CD4-positive, CD25-positive, alpha-beta regulatory T cell (primary cell): ENCODE data around the gene RBM19. TPM values are rescaled to one million over a fixed set of nuclear protein-coding genes. Genes with fewer than 3 reads are reported as not detected.

Experiments
- ATAC-seq, 2 donors: fragments of 150-1000 bp; cut with Tn5 transposase; one replicate each; pipeline ENCODE4 v1.10.0; 2021; ENCODE audit warnings: low read depth in 2 of 2, moderate number of reproducible peaks in 2 of 2, moderate library complexity in 1 of 2
- DNase-seq, 3 donors: peaks; one replicate each; pipeline versions ENCODE4 v3.0.0 to v3.0.0-alpha.2; 2012 to 2022; ENCODE audit warnings: mixed read lengths in 1 of 3
- H3K27ac ChIP-seq: one replicate; pipeline ENCODE4 v1.7.0; 2013; ENCODE audit warnings: mild to moderate bottlenecking, low read length; ENCODE audit not compliant: insufficient read depth, poor library complexity, severe bottlenecking
- H3K27me3 ChIP-seq: one replicate; pipeline ENCODE4 v1.7.0; 2013; ENCODE audit warnings: low read length; ENCODE audit not compliant: control insufficient read depth, insufficient read depth
- H3K36me3 ChIP-seq: one replicate; pipeline ENCODE4 v1.7.0; 2013; ENCODE audit warnings: mild to moderate bottlenecking, low read length, moderate library complexity; ENCODE audit not compliant: control insufficient read depth, insufficient read depth
- H3K4me1 ChIP-seq: 2 replicates; pipeline ENCODE4 v1.7.0; 2013; ENCODE audit warnings: mild to moderate bottlenecking, low read length; ENCODE audit not compliant: insufficient read depth, control insufficient read depth, poor library complexity, severe bottlenecking
- H3K4me3 ChIP-seq: one replicate; pipeline ENCODE4 v1.7.0; 2013; ENCODE audit warnings: low read depth, mild to moderate bottlenecking, low read length, moderate library complexity
- H3K9me3 ChIP-seq, 2 experiments: 1 replicate in 1 of 2; 2 replicates in 1 of 2; pipeline ENCODE4 v1.7.0; 2013; ENCODE audit warnings: low read length in 2 of 2, mild to moderate bottlenecking in 1 of 2, moderate library complexity in 1 of 2; ENCODE audit not compliant: control insufficient read depth in 2 of 2
- H3K27ac Mint-ChIP-seq, 3 donors: one replicate each; pipeline ENCODE4 v1.8.0; 2020 to 2022; ENCODE audit warnings: mild to moderate bottlenecking in 3 of 3, mixed read lengths in 3 of 3, moderate library complexity in 2 of 3
- H3K27me3 Mint-ChIP-seq: one replicate; pipeline ENCODE4 v1.8.0; 2022; ENCODE audit warnings: mild to moderate bottlenecking, mixed read lengths
- H3K36me3 Mint-ChIP-seq: one replicate; pipeline ENCODE4 v1.8.0; 2020; ENCODE audit warnings: mixed read lengths
- H3K4me1 Mint-ChIP-seq, 4 donors: one replicate each; pipeline ENCODE4 v1.8.0; 2020 to 2022; ENCODE audit warnings: mixed read lengths in 4 of 4, mild to moderate bottlenecking in 1 of 4
- H3K4me3 Mint-ChIP-seq, 4 donors: one replicate each; pipeline ENCODE4 v1.8.0; 2020 to 2022; ENCODE audit warnings: mild to moderate bottlenecking in 4 of 4, mixed read lengths in 4 of 4, moderate library complexity in 3 of 4
- H3K9me3 Mint-ChIP-seq, 7 donors: one replicate each; pipeline ENCODE4 v1.8.0; 2020 to 2022; ENCODE audit warnings: mixed read lengths in 7 of 7, mild to moderate bottlenecking in 3 of 7, moderate library complexity in 2 of 7
- polyA plus RNA-seq, 4 donors: library from polyadenylated mRNA; unstranded; fragments of 300-500 nt; fragmentation: Illumina TruSeq; gene quantifications; one replicate each; pipeline ENCODE4 v1.2.3, GENCODE V29; 2021
- total RNA-seq: library from RNA; stranded (reverse); gene quantifications from one replicate; pipeline ENCODE4 v1.2.3, GENCODE V29; 2022

RBM19 gene
- total RNA-seq = 66.2 TPM
- 1 to 10 TPM; 6.3 to 8.3 (median 6.8) TPM for polyA plus RNA-seq

DNA sequence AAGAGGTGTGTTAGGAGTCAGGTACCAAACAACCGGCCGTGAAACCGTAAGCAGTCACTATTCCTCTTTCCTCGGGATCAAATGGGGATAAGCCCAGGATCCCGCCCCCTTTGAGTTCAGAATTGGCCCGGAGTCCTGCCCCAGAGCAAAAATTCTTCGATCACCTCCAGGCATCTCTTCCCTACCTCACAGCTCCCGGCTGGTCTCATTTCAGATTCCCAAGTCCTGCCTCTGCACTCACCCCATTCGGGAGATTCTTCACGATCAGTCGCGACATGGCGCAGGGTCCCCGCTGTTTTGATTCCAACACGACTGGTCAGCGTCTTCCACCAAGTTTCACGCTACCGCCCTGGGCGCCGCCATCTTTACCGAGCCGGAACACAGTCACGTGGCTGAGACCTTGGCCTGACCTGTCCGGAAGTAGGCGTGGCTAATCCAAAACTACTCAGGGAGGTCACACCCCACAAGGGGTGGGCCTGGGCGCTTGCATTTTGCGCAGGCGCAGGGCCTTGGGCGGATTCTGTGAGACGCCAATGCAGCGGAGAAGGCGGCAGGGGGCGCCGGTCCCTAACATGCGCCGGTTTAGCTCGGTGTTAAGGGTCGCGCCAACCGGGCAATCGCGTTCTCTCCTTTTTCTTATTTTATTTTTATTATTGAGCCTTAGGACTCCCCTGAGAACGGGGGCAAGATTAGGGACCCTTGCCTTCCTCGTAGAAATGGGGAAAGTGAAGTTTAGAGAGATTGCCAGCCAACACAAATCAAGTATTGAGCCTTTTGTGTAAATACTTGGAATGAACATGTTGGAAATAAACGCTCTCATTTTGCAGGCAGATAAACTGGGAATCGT lies at the start of gene RBM19:
RBM19 (minus strand) TSS at position 375 of the 847 bp plus-strand sequence; CDS start at position 277, 98 bp downstream.
- H3K27ac ChIP-seq = no peak within 1 kb of the TSS
- peak; percentile 96 to 98 (median 98) for DNase-seq

DNA sequence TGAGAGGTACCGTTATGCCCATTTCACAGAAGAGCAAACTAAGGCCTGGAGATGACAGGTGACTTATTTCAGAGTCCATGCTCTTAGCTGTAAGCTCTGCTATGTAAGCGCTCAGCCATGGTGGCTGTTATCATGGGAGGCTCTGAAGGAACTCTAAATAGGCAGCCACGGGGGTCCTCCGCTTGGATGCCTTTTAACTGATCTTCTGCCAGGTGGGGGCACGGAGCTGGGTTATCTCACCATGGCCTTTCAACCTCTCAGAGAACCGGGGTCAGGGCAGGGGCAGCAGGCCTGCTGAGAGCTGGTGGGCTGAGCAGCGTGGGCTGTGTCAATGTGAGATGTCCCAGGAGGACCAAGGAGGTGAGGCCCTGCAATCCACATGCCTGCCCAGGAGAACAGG lies 49.7 kb upstream of the RBM19 start:
- no peaks in the 10 kb centered on the region for H3K9me3 ChIP-seq
- DNase-seq (no peak), ATAC-seq (no peak)
- H3K9me3 Mint-ChIP-seq = peaks cover 0 to 1% (median 0%) of the 10 kb centered on the region in 7 donors
- no peaks in the 10 kb centered on the region for H3K4me1 ChIP-seq
- no peaks in the 10 kb centered on the region for H3K36me3 ChIP-seq
- no peak overlapping the region for H3K27ac ChIP-seq
- H3K4me3 ChIP-seq = no peak overlapping the region
- no peaks in the 10 kb centered on the region for H3K4me1 Mint-ChIP-seq
- no peak overlapping the region for H3K27ac Mint-ChIP-seq
- peaks cover 16% of the 10 kb centered on the region for H3K27me3 Mint-ChIP-seq
- H3K27me3 ChIP-seq = no peaks in the 10 kb centered on the region
- H3K36me3 Mint-ChIP-seq = no peaks in the 10 kb centered on the region
- H3K4me3 Mint-ChIP-seq = no peak overlapping the region

More for the DNA sequence above, at the start of gene RBM19:
- Mint-ChIP-seq H3K4me3 (peak within 1 kb of the TSS; percentile 95 to 100 (median 97)), H3K4me1 (peaks cover 12 to 53% (median 41%) of the 10 kb centered on the region in 4 donors), H3K27me3 (peaks cover 22% of the 10 kb centered on the region), H3K36me3 (peaks cover 23% of the 10 kb centered on the region), H3K9me3 (peaks cover 0 to 3% (median 0%) of the 10 kb centered on the region in 7 donors), H3K27ac (peak within 1 kb of the TSS; percentile 96 to 99 (median 97))
- Histone ChIP-seq H3K4me3 (peak within 1 kb of the TSS; percentile 96), H3K27me3 (no peaks in the 10 kb centered on the region), H3K9me3 (no peaks in the 10 kb centered on the region), H3K4me1 (peaks cover 24% of the 10 kb centered on the region), H3K36me3 (peaks cover 16% of the 10 kb centered on the region)
- ATAC-seq = peak; percentile 98

GRCh38 chr12:114013575-114014345 lies 47.6 kb upstream of the RBM19 start:
- H3K4me3 ChIP-seq = no peak overlapping the region
- no peaks in the 10 kb centered on the region for H3K36me3 Mint-ChIP-seq
- H3K9me3 Mint-ChIP-seq = no peaks in the 10 kb centered on the region
- no peak overlapping the region for H3K27ac Mint-ChIP-seq
- H3K4me1 Mint-ChIP-seq = no peaks in the 10 kb centered on the region
- DNase-seq = peak in 1 of 3 donors; percentile 2
- H3K27me3 Mint-ChIP-seq = peaks cover 6% of the 10 kb centered on the region
- no peaks in the 10 kb centered on the region for H3K9me3 ChIP-seq
- no peaks in the 10 kb centered on the region for H3K27me3 ChIP-seq
- no peak for ATAC-seq
- H3K27ac ChIP-seq = no peak overlapping the region
- no peaks in the 10 kb centered on the region for H3K36me3 ChIP-seq
- H3K4me3 Mint-ChIP-seq = no peak overlapping the region
- H3K4me1 ChIP-seq = no peaks in the 10 kb centered on the region

- no peak overlapping the region for H3K4me3 ChIP-seq
- DNase-seq (no peak), ATAC-seq (no peak)
- peaks cover 6% of the 10 kb centered on the region for H3K27me3 Mint-ChIP-seq
- H3K9me3 Mint-ChIP-seq = no peaks in the 10 kb centered on the region
- H3K4me1 ChIP-seq = no peaks in the 10 kb centered on the region
- no peaks in the 10 kb centered on the region for H3K9me3 ChIP-seq
- no peak overlapping the region for H3K27ac Mint-ChIP-seq
- H3K4me3 Mint-ChIP-seq = no peak overlapping the region
- H3K4me1 Mint-ChIP-seq = no peaks in the 10 kb centered on the region
- H3K36me3 ChIP-seq = no peaks in the 10 kb centered on the region
- H3K27me3 ChIP-seq = no peaks in the 10 kb centered on the region
- H3K27ac ChIP-seq = no peak overlapping the region
- no peaks in the 10 kb centered on the region for H3K36me3 Mint-ChIP-seq
These were observed 46.8 kb upstream of the RBM19 start for GRCh38 chr12:114012744-114013431.

DNA sequence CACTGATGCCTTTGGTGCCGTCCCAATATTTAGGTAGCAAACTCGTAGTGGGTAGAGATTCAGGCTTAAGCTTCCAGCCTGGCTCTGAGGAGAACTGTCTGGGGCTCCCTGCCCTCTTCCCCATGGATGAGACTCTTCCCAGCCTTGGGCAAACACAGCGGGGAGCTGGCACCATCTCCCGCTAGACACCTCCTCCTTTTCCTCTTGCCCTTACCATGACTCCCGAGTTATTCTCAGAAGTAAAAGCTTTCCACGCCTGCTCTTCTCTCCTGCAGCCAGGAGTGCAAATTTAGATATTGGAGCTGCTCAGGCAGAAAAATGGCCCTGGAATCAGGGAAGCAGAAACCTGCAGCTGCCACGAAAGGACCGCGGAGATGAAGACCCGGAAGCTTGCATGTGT lies 45.6 kb upstream of the RBM19 start:
- no peaks in the 10 kb centered on the region for H3K36me3 ChIP-seq
- no peak overlapping the region for H3K27ac Mint-ChIP-seq

GRCh38 chr12:114006482-114007425 lies 40.6 kb upstream of the RBM19 start:
- H3K4me3 ChIP-seq = no peak overlapping the region

More for the DNA sequence above, 45.6 kb upstream of the RBM19 start:
- no peaks in the 10 kb centered on the region for H3K9me3 Mint-ChIP-seq
- peak overlapping the region in 1 of 4 donors; percentile 15 for H3K4me3 Mint-ChIP-seq
- Histone ChIP-seq H3K4me1 (no peaks in the 10 kb centered on the region), H3K27ac (no peak overlapping the region), H3K27me3 (peaks cover 3% of the 10 kb centered on the region), H3K9me3 (no peaks in the 10 kb centered on the region), H3K4me3 (no peak overlapping the region)
- DNase-seq (no peak), ATAC-seq (no peak)
- H3K4me1 Mint-ChIP-seq = no peaks in the 10 kb centered on the region
- peaks cover 6% of the 10 kb centered on the region for H3K27me3 Mint-ChIP-seq
- no peaks in the 10 kb centered on the region for H3K36me3 Mint-ChIP-seq

More at GRCh38 chr12:114006482-114007425, 40.6 kb upstream of the RBM19 start:
- Mint-ChIP-seq H3K4me1 (no peaks in the 10 kb centered on the region), H3K9me3 (no peaks in the 10 kb centered on the region), H3K27me3 (peaks cover 6% of the 10 kb centered on the region), H3K4me3 (no peak overlapping the region), H3K27ac (no peak overlapping the region), H3K36me3 (no peaks in the 10 kb centered on the region)
- Histone ChIP-seq H3K27ac (no peak overlapping the region), H3K4me1 (no peaks in the 10 kb centered on the region), H3K9me3 (no peaks in the 10 kb centered on the region), H3K36me3 (no peaks in the 10 kb centered on the region), H3K27me3 (peaks cover 3% of the 10 kb centered on the region)
- ATAC-seq (no peak), DNase-seq (no peak)
